Measurements from ENCODE around the gene PITPNC1.
"Not testable (repeated sequence)": the region's sequence is repeated elsewhere in the genome, so short reads cannot be mapped to it uniquely, and the experiment has no call there.

PITPNC1 gene

DNA sequence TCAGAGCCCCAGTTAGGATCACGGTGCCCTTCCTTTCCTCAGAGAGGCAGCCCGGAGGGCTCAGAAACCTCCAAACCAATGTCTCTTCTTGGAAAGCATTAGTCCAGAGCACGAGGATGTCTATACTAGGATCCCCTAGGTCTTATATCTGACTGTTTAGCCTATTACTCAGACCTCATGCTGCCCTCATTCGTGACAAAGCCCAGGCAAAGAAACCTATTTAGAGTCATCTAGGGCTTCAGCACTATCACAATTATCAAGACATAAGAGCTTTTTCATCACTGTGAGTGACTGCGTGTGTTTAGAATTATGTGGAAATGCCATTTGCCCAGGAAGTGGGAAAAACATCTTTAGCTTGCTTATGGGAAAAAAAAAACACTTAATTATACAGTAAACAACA lies 180.8 kb downstream of the PITPNC1 start:
- FAIRE-seq, result no peak

- no peak for FAIRE-seq
Observed at GRCh38 chr17:67558740-67559380, 181.8 kb downstream of the PITPNC1 start.

DNA sequence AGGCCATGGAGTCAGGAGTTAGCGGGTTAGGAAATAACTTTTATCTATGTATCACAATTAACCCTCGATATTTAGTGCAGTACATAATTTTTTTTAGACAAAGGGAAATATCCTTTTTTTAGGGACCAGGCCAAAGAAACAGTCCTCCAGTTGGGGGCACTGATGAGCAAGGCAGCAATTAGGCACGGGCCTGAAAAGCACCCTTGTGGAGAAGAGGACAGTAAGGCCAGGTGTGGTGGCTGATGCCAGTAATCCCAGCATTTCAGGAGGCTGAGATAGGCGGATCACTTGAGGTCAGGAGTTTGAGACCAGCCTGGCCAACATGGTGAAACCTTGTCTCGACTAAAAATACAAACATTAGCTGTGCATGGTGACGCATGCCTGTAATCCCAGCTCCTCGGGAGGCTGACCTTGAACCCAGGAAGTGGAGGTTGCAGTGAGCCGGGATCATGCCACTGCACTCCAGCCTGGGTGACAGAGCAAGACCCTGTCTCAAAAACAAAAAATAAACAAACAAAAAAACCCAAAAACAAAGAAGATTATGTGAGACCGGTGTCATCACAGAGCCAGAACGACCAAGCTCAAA lies 182.4 kb downstream of the PITPNC1 start:
- no peak for FAIRE-seq

DNA sequence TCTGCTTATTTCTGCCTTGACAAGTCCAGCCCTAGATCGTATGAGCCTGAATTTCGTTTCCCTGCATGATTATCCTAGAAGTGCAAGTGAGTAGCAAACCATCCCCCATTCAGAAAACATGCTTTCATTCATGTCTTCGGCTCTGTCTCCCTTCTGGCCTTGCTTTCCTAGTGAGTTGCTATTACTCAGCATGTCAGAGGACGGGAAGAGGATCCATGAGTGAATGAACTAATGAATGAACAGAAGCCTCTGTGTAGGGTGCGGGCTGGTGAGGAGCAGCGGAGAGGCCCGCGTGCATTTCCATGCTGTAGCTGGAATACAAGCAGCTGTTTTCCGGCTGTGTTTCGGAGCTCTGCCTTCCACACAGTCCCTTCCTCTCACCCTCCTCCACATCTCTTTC lies 184.9 kb downstream of the PITPNC1 start:
- FAIRE-seq, result no peak

DNA sequence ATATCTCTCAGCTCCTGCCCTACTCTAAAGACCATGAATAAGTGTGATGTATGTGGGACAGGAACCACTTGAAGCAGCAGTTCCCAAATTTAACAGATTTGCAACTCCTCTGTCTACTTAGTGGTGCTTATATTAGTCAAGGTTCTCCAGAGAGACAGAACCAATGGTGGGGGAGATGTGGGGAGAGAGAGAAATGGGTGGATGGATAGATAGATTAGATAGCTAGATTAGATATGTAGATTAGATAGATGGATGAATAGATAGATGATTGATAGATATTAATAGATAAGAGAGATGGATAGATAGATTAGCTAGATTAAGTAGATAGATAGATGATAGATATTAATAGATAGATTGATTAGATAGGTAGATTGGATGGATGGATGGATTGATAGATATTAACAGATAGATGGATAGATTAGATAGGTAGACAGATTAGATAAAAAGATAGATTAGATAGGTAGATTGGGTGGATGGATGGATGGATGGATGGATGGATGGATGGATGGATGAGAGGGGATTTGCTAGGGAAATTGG lies 186.7 kb downstream of the PITPNC1 start:
- no peak for FAIRE-seq

DNA sequence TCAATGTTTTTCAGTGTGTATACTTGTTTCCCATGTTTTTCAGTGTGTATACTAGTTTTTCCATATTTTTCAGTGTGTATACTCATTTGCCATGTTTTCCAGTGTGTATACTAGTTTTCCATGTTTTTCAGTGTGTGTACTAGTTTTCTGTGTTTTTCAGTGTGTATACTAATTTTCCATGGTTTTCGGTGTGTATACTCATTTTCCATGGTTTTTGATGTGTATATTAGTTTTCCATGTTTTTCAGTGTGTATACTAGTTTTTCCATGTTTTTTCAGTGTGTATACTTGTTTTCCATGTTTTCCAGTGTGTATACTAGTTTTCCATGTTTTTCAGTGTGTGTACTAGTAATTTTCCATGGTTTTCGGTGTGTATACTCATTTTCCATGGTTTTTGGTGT lies 188.0 kb downstream of the PITPNC1 start:
- FAIRE-seq, result no peak

- no peak for FAIRE-seq
Observed at GRCh38 chr17:67566656-67567055, 189.6 kb downstream of the PITPNC1 start.

- no peak for FAIRE-seq
Observed at GRCh38 chr17:67569015-67569451, 192.0 kb downstream of the PITPNC1 start.

DNA sequence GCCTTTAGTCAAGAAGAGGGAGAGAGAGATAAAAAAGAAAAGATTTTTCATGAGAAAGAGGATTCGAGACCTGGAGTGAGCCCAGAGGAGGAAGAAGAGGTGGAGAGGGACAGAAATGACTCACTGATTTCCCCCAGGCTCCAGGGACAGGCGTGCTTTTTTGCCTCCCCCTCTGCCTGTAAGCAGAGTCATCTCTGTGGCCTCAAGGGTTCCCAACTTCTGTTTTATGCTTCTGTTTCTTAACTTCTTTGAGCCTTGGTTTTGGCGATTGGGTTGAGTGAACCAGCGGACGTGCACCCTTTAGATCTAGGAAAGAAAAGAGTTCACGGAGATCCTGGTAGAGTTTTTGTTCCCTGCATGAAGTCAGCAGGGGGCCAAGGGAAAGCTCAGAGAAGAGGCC lies 192.8 kb downstream of the PITPNC1 start:
- FAIRE-seq, result no peak

DNA sequence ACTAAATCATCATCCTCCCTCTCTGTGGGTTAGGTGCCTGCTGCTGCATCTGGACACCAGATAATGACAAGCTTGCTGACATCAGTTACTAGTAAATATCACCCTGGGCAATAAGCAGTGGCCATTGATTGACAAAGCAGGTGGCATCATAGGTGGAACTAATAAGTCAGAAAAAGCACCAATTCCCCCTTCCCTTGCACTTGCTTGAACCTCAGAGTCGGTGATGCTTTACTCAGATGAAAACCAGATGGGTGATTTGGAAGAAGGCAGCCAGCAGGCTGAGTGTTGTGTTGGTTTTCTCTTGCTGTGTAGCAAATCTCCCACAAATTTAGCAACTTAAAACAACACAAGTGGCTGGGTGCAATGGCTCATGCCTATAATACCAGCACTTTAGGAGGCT lies 193.7 kb downstream of the PITPNC1 start:
- FAIRE-seq, result no peak

GRCh38 chr17:67571478-67571877 lies 194.4 kb downstream of the PITPNC1 start:
- no peak for FAIRE-seq

- no peak for FAIRE-seq
Observed at GRCh38 chr17:67573987-67574657, 197.0 kb downstream of the PITPNC1 start.

DNA sequence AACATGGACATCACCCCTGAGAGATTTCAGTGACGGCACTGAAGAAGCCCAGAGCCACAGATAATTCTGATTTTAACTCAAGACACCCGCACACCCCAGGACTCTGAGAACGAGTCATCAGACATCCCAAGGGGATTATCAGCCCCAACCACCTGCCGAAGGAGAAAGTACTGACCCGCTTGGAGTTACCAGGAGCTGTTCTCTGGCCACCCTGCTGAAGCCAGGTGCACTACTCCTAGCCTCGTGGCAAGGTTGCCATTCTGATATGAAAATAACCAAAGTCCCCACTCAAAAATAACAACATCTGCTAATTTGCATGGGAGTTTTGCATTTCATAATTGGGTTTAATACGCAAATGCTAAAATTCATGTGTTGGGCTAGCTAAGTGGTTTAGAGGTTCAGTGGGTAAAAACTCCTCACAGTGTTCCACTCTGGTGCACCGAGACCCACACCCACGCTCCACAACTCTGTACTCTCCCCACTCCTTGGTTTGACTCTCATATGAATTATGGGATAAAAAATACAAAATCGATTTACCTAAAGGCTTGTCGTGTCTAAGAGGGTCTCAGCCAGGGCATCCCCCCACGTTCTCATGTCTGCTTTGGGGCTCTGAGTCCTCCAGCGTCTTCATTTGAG lies 197.7 kb downstream of the PITPNC1 start:
- no peak for FAIRE-seq

DNA sequence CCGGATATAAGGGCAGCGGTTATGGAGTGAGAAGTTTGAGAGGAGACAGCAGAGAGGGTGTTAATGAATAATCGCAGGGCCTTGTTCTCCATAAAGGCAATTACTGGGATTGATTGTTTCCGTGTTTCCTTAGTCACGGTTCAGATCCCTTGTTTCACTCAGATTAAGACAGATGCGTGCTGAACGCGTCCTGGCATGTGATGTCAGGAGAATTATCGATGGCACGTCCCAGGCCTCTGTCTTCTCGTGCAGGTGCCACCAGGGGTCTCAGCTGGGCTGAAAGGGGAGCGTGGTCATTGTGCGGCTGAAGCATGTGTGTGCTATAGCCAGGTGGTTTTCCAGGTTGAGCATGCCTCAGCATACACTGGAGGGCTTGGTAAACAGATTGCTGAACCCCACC lies 198.2 kb downstream of the PITPNC1 start:
- no peak for FAIRE-seq

GRCh38 chr17:67576471-67577115 lies 199.5 kb downstream of the PITPNC1 start:
- no peak for FAIRE-seq

DNA sequence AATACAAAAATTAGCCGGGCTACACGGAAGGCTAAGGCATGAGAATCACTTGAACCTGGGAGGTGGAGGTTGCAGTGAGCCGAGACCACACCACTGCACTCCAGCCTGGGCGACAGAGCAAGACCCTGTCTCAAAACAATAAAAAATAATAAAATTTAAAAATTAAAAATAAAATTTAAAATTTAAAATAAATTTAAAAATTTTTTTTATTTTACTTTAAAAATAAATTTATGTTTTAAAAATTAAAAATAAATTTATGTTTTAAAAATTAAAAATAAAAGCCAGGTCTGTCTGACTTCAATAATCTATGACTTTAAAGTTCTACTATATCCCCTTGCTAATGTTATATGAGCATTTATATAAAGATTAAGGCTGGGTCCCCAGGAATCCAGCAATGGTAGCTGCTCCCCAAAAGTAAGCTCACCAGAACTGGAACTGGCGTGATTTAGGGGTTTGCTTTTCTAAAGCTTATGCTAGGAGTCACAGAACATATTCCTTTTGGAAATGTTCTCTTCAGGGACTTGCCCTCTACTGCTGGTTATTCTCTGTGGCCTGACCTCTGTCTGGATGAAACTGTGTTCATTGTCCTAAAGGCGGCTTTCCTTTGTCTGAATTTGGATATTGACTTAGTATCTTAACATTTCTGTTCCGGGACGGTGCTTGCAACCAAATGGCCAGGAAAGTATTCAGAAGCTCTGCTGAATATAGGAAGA lies 200.5 kb downstream of the PITPNC1 start:
- FAIRE-seq, result no peak

DNA sequence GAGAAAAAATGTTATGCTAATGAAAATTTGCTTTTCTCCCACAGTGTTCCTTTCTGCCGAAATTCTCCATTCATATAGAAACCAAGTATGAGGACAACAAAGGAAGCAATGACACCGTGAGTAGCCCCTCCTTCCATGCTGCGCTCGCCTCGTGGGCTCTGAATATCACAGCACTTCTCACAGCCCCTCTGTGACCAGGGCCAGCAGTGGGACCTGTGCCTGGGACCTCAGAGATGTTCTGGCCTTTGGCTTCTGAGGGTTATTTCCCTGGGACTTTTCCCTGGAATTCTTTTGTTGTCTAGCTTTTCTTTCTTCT lies 201.0 kb downstream of the PITPNC1 start:
- no peak for FAIRE-seq

- not testable (repeated sequence) for FAIRE-seq
Observed at GRCh38 chr17:67578679-67579405, 201.8 kb downstream of the PITPNC1 start.

GRCh38 chr17:67582673-67583081 lies 205.6 kb downstream of the PITPNC1 start:
- FAIRE-seq, result no peak

DNA sequence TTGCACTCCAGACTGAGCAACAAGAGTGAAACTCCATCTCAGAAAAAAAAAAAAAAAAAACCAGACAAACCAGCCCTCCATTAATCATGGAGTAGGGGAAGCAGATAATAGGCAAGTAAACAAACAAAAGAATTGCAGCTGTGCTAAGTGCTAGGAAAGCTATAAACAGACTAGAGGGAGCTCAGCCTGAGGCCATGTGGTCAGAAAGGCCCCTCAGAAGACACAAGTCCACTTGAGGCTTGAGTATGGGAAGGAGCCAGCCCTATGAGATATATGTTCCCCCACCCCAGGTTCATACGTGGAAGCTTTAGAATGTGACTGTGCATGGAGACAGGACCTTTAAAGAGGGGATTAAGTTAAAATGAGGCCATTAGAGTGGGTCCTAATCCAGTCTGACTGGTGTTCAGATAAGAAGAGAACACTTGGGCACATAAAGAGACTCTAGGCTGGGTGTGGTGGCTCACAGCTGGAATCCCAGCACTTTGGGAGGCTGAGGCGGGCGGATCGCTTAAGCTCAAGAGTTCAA lies 208.1 kb downstream of the PITPNC1 start:
- FAIRE-seq, result no peak

- no peak for FAIRE-seq
Observed at GRCh38 chr17:67588326-67588725, 211.2 kb downstream of the PITPNC1 start.

All from colon (tissue), 2 donors.